ENCODE measurements around the gene XKR8. TPM values are rescaled to one million over a fixed set of nuclear protein-coding genes. Genes with fewer than 3 reads are reported as not detected.

Gene XKR8
- total RNA-seq, 2 experiments from 2014 or later: 8.7 to 9.0 TPM

Other genes with a start within 250 kb of the XKR8 start
- gene FAM76A, start 234.0 kb upstream of the XKR8 start, total RNA-seq: 10 to 100 TPM; 17.5 to 18.7 TPM
- 10 to 100 TPM; 24.2 to 31.9 TPM for gene STX12, start 186.8 kb upstream of the XKR8 start, total RNA-seq
- 10 to 100 TPM; 52.9 to 54.4 TPM for gene PPP1R8, start 129.2 kb upstream of the XKR8 start, total RNA-seq
- 10 to 100 TPM; 35.4 to 40.5 TPM for gene THEMIS2, start 87.4 kb upstream of the XKR8 start, total RNA-seq
- gene RPA2, start 45.4 kb upstream of the XKR8 start, total RNA-seq: 10 to 100 TPM; 72.1 to 73.7 TPM
- gene SMPDL3B, start 25.0 kb upstream of the XKR8 start, total RNA-seq: under 1 TPM; 0.64 to 0.99 TPM
- 10 to 100 TPM; 27.0 to 27.3 TPM for gene EYA3, start 128.6 kb downstream of the XKR8 start, total RNA-seq
- 1 to 10 TPM in 1 of 2 experiments, under 1 TPM in 1; 0.99 to 1.1 TPM for gene PTAFR, start 216.7 kb downstream of the XKR8 start, total RNA-seq